Measurements from ENCODE around the gene DMAC1.

- TF ChIP-seq, protein P1, sequence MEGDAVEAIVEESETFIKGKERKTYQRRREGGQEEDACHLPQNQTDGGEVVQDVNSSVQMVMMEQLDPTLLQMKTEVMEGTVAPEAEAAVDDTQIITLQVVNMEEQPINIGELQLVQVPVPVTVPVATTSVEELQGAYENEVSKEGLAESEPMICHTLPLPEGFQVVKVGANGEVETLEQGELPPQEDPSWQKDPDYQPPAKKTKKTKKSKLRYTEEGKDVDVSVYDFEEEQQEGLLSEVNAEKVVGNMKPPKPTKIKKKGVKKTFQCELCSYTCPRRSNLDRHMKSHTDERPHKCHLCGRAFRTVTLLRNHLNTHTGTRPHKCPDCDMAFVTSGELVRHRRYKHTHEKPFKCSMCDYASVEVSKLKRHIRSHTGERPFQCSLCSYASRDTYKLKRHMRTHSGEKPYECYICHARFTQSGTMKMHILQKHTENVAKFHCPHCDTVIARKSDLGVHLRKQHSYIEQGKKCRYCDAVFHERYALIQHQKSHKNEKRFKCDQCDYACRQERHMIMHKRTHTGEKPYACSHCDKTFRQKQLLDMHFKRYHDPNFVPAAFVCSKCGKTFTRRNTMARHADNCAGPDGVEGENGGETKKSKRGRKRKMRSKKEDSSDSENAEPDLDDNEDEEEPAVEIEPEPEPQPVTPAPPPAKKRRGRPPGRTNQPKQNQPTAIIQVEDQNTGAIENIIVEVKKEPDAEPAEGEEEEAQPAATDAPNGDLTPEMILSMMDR (IDR thresholded peaks at IDR 0.05; ENCODE audit: low read depth, low read length), result no peak
- TF ChIP-seq EZH2phosphoT487 (IDR thresholded peaks at IDR 0.05; ENCODE audit: low read depth), result no peak
Measured at GRCh38 chr9:7813030-7813429, 13.5 kb upstream of the DMAC1 start.

All from OCI-LY3 (cell line).